ENCODE data around the gene INTS3. TPM values are rescaled to one million over a fixed set of nuclear protein-coding genes. Genes with fewer than 3 reads are reported as not detected.
"Not testable (repeated sequence)": the region's sequence is repeated elsewhere in the genome, so short reads cannot be mapped to it uniquely, and the experiment has no call there.

INTS3 gene
- total and polyA plus RNA-seq, 10 of the 15 experiments (the other 5 are each of a cell fraction or from before 2014, with no cell fraction given), result 12.6 to 87.4 (median 30.8) TPM

DNA sequence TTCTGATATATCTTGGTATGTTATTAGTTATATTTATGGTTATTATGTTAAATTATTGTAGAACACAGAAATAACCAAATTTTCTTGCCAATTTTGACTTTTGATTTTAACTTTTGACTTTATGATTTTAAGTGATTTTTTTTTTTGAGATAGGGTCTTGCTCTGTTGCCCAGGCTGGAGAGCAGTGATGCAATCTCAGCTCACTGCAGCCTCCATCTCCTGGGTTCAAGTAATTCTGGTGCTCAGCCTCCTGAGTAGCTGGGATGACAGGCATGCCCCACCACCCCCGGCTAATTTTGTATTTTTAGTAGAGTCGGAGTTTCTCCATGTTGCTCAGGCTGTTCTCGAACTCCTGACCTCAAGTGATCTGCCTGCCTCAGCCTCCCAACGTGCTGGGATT lies 3.2 kb upstream of the INTS3 start:
- SMC1A ChIA-PET (ENCODE audit: uncharacterized antibody, unreplicated experiment), result interaction anchor here (0.7 kb wide), 1 partner anchor 9 kb away, joined by 3 read pairs; no protein-coding TSS in a partner anchor
- DNase-seq (ENCODE audit: low read depth, low spot score); H3K4me2 ChIP-seq (ENCODE audit: control insufficient read depth, insufficient read depth); H3K27ac ChIP-seq (ENCODE audit: control insufficient read depth, insufficient read depth); CTCF ChIA-PET; H3K4me3 ChIP-seq; H3K36me3 ChIP-seq (ENCODE audit: control insufficient read depth in 2 of 2, insufficient read depth in 2 of 2, low read length in 1 of 2); BruUV-seq (replicated peaks); ATAC-seq; H4K20me1 ChIP-seq (ENCODE audit: control insufficient read depth, insufficient read depth); FAIRE-seq; H3K27me3 ChIP-seq (replicated peaks in 1 of 2; ENCODE audit: control insufficient read depth in 2 of 2, insufficient read depth in 2 of 2, low read length in 1 of 2); RAD21 ChIA-PET (ENCODE audit: unreplicated experiment); H3K9ac ChIP-seq (ENCODE audit: control insufficient read depth, insufficient read depth, low read length); H3K4me1 ChIP-seq (ENCODE audit: control insufficient read depth, insufficient read depth, low read length); in situ Hi-C loops (cut with MboI); H3K9me3 ChIP-seq (replicated peaks; ENCODE audit: control insufficient read depth, insufficient read depth, low read length); H2AFZ ChIP-seq (ENCODE audit: control insufficient read depth, low read depth, low read length); intact Hi-C loops (cut with micrococcal nuclease; ENCODE audit: unreplicated experiment): not testable (repeated sequence)
- 64% methylated on average over 4 of the region's 4 CpGs for WGBS (ENCODE audit: insufficient coverage, insufficient replicate concordance, low lambda C conversion rate, missing lambda C conversion rate)
- peaks cover 17% of the 10 kb centered on the region for H3K79me2 ChIP-seq (ENCODE audit: control insufficient read depth, insufficient read depth, low read length)
- POLR2A ChIA-PET, result interaction anchor here (1.2 kb wide), 1 partner anchor 11 kb away, joined by 3 read pairs; no protein-coding TSS in a partner anchor

DNA sequence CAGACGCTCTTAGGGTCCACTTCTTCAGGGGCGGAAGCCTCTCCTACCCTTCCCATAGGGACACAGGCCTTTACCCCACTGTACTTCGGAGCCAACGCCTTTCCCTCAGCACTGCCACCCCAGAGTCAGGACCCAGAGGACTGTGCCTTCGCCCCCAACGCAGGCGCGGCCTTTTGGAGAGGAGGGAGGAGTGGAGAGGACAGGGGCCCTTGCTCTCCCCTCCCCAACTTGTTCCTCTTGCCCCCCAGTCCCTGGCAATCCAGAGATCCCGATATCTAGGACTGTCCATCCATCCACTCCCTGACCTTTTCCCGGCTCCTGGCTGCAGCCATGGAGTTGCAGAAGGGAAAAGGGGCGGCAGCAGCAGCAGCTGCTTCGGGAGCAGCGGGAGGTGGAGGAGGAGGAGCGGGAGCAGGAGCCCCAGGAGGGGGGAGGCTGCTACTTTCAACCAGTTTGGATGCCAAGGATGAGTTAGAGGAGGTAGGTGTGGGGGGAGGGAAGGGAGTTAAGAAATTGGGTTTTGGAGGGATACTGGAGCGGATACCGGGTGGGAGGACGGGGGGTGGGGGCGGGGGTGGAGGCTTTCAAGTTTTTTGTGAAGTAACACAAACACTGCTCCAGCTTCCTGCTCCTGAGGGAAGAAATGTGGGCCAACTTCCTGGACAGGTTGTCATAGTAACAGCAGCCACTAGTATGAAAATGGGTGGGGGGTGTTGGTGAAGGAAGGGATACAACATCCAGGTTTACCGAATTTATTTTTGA lies 636 bp downstream of the INTS3 start:
- DNase-seq (ENCODE audit: low read depth, low spot score) (no peak), ATAC-seq (peak; percentile 7), FAIRE-seq (no peak)
- in situ Hi-C loops (cut with MboI), result no loop called here
- WGBS (ENCODE audit: insufficient coverage, insufficient replicate concordance, low lambda C conversion rate, missing lambda C conversion rate), result 2% methylated on average over 15 of the region's 19 CpGs
- RAD21 ChIA-PET (ENCODE audit: unreplicated experiment), result interaction anchor here (0.8 to 8.5 kb wide), 9 partner anchors 8 to 94 kb away, joined by 3 to 139 read pairs (median 4); partner anchors contain the start of genes CHTOP and SLC27A3
- Histone ChIP-seq H3K4me1 (ENCODE audit: control insufficient read depth, insufficient read depth, low read length) (peaks cover 14% of the 10 kb centered on the region), H3K9me3 (replicated peaks; ENCODE audit: control insufficient read depth, insufficient read depth, low read length) (no peaks in the 10 kb centered on the region), H2AFZ (ENCODE audit: control insufficient read depth, low read depth, low read length) (peak overlapping the region; percentile 81), H3K4me2 (ENCODE audit: control insufficient read depth, insufficient read depth) (peak overlapping the region; percentile 95), H3K36me3 (ENCODE audit: control insufficient read depth in 2 of 2, insufficient read depth in 2 of 2, low read length in 1 of 2) (no peaks in the 10 kb centered on the region), H3K4me3 (peak overlapping the region; percentile 100), H3K27ac (ENCODE audit: control insufficient read depth, insufficient read depth) (peak overlapping the region; percentile 100), H4K20me1 (ENCODE audit: control insufficient read depth, insufficient read depth) (no peaks in the 10 kb centered on the region), H3K9ac (ENCODE audit: control insufficient read depth, insufficient read depth, low read length) (peak overlapping the region; percentile 100), H3K79me2 (ENCODE audit: control insufficient read depth, insufficient read depth, low read length) (peaks cover 34% of the 10 kb centered on the region), H3K27me3 (replicated peaks in 1 of 2; ENCODE audit: control insufficient read depth in 2 of 2, insufficient read depth in 2 of 2, low read length in 1 of 2) (no peaks in the 10 kb centered on the region)
- CTCF ChIA-PET, result interaction anchor here (1.0 to 7.0 kb wide), 5 partner anchors 14 to 101 kb away, joined by 3 to 63 read pairs (median 4); partner anchors contain the start of gene S100A13
- BruUV-seq (replicated peaks), result TSS peak; percentile 85
- POLR2A ChIA-PET, result interaction anchor here (0.5 to 8.7 kb wide), 9 partner anchors 8 to 688 kb away, joined by 3 to 184 read pairs (median 4); partner anchors contain the start of genes CHTOP and SLC39A1
- intact Hi-C loops (cut with micrococcal nuclease; ENCODE audit: unreplicated experiment), result loop anchor here (2.0 kb wide), 2 partner anchors 20 to 194 kb away; partner anchors contain the start of gene GATAD2B
- SMC1A ChIA-PET (ENCODE audit: uncharacterized antibody, unreplicated experiment), result interaction anchor here (0.6 to 10.3 kb wide), 4 partner anchors 10 to 22 kb away, joined by 3 to 144 read pairs (median 6); no protein-coding TSS in a partner anchor
- no peak for TF ChIP-seq RAD21 (IDR thresholded peaks at IDR 0.05; ENCODE audit: insufficient read depth, low read depth, low read length)
- TF ChIP-seq, protein P1, sequence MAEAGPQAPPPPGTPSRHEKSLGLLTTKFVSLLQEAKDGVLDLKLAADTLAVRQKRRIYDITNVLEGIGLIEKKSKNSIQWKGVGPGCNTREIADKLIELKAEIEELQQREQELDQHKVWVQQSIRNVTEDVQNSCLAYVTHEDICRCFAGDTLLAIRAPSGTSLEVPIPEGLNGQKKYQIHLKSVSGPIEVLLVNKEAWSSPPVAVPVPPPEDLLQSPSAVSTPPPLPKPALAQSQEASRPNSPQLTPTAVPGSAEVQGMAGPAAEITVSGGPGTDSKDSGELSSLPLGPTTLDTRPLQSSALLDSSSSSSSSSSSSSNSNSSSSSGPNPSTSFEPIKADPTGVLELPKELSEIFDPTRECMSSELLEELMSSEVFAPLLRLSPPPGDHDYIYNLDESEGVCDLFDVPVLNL (IDR thresholded peaks at IDR 0.05; ENCODE audit: low read depth, low read length), result no peak
- TF ChIP-seq ETV6 (conservative IDR thresholded peaks at IDR 0.05 in 1 of 2, IDR thresholded peaks at IDR 0.05 in 1 of 2; ENCODE audit: borderline replicate concordance in 1 of 2, low read depth in 1 of 2), result no peak
- TF ChIP-seq CBX3 (IDR thresholded peaks at IDR 0.05; ENCODE audit: borderline replicate concordance, low read depth), result no peak
- TF ChIP-seq, protein P2, sequence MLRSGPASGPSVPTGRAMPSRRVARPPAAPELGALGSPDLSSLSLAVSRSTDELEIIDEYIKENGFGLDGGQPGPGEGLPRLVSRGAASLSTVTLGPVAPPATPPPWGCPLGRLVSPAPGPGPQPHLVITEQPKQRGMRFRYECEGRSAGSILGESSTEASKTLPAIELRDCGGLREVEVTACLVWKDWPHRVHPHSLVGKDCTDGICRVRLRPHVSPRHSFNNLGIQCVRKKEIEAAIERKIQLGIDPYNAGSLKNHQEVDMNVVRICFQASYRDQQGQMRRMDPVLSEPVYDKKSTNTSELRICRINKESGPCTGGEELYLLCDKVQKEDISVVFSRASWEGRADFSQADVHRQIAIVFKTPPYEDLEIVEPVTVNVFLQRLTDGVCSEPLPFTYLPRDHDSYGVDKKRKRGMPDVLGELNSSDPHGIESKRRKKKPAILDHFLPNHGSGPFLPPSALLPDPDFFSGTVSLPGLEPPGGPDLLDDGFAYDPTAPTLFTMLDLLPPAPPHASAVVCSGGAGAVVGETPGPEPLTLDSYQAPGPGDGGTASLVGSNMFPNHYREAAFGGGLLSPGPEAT (IDR thresholded peaks at IDR 0.05; ENCODE audit: low read depth), result no peak
- peak; percentile 81 for TF ChIP-seq LARP7 (IDR thresholded peaks at IDR 0.05)
- no peak for TF ChIP-seq KAT2A (conservative IDR thresholded peaks at IDR 0.05; ENCODE audit: control insufficient read depth, low read depth, low read length)
- no peak for TF ChIP-seq ESRRA (IDR thresholded peaks at IDR 0.05; ENCODE audit: low read length)

Data from GM12878 (cell line).